ENCODE data around the gene AASS. TPM values are rescaled to one million over a fixed set of nuclear protein-coding genes. Genes with fewer than 3 reads are reported as not detected.

The AASS gene
- total and polyA plus RNA-seq, 2 donors (not counting 3 experiments of a cell fraction or from before 2014, with no cell fraction given) = 11.1 to 27.8 TPM

- Histone ChIP-seq H2AFZ (ENCODE audit: low read depth, low read length) (peak overlapping the region; percentile 78), H3K27ac (ENCODE audit: insufficient read depth, low read depth, low read length) (peak overlapping the region; percentile 58), H3K9me3 (replicated peaks; ENCODE audit: control insufficient read depth, insufficient read depth, low read length) (no peaks in the 10 kb centered on the region), H4K20me1 (replicated peaks; ENCODE audit: control insufficient read depth, extremely low read depth, insufficient read depth, low read length) (peaks cover 2% of the 10 kb centered on the region), H3K9ac (replicated peaks; ENCODE audit: extremely low read depth, insufficient read depth, low read length) (peak overlapping the region; percentile 74), H3K27me3 (ENCODE audit: control insufficient read depth in 2 of 2, insufficient read depth in 2 of 2, low read length in 2 of 2) (no peaks in the 10 kb centered on the region), H3K4me1 (ENCODE audit: control insufficient read depth, extremely low read depth, insufficient read depth, low read length) (peaks cover 21% of the 10 kb centered on the region), H3K36me3 (ENCODE audit: control insufficient read depth in 2 of 2, extremely low read depth in 1 of 2, insufficient read depth in 2 of 2, low read length in 2 of 2) (no peaks in the 10 kb centered on the region), H3K4me2 (ENCODE audit: insufficient read depth, low read length) (peak overlapping the region; percentile 98), H3K79me2 (ENCODE audit: control insufficient read depth, insufficient read depth, low read length) (peaks cover 40% of the 10 kb centered on the region), H3K4me3 (replicated peaks in 1 of 3; ENCODE audit: insufficient read depth in 1 of 3, low read depth in 1 of 3, low read length in 3 of 3) (peak overlapping the region; percentile 68 to 92 (median 81)), H3K9me1 (replicated peaks; ENCODE audit: control insufficient read depth, extremely low read depth, insufficient read depth, low read length) (no peaks in the 10 kb centered on the region)
- peak; percentile 64 for DNase-seq (ENCODE audit: low read depth, low spot score)
- CTCF ChIA-PET = interaction anchor here (0.6 to 2.6 kb wide), 3 partner anchors 11 to 50 kb away, joined by 3 to 17 read pairs (median 8); no protein-coding TSS in a partner anchor
- intact Hi-C loops (cut with micrococcal nuclease) (loop anchor here (1.0 to 5.0 kb wide), 4 partner anchors 18 to 1604 kb away; partner anchors contain the start of gene WASL), dilution Hi-C loops (cut with MboI; ENCODE audit: extremely low pct_ligation_motif_present, low sequenced_read_pairs) (no loop called here)
- TF ChIP-seq POLR2AphosphoS5 (IDR thresholded peaks at IDR 0.05; ENCODE audit: insufficient read depth, low read depth, low read length) (no peak), MAX (IDR thresholded peaks at IDR 0.05; ENCODE audit: insufficient read depth, insufficient read length) (no peak), EZH2 (IDR thresholded peaks at IDR 0.05; ENCODE audit: borderline replicate concordance, low read depth, low read length, severe bottlenecking) (no peak), CTCF (IDR thresholded peaks at IDR 0.05; ENCODE audit: extremely low read depth in 1 of 2, insufficient read depth in 1 of 2, low read depth in 1 of 2, low read length in 2 of 2) (no peak), FOS (IDR thresholded peaks at IDR 0.05; ENCODE audit: borderline replicate concordance, insufficient read depth, low read length) (no peak), POLR2A (IDR thresholded peaks at IDR 0.05; ENCODE audit: low read depth, low read length) (no peak), GATA2 (IDR thresholded peaks at IDR 0.05; ENCODE audit: insufficient read depth, insufficient read length, low read depth, low read length) (no peak), MYC (IDR thresholded peaks at IDR 0.05; ENCODE audit: low read depth, low read length) (no peak), JUN (IDR thresholded peaks at IDR 0.05; ENCODE audit: borderline replicate concordance, insufficient read depth, insufficient read length, low read depth) (no peak)
- no TSS peak for BruUV-seq (replicated peaks)
- peak; percentile 56 for FAIRE-seq
- POLR2A ChIA-PET = no interaction called here
These were observed 686 bp downstream of the AASS start for GRCh38 chr7:122143376-122143750.

Measured in endothelial cell of umbilical vein (primary cell).